Fibroblast of lung (primary cell): Measurements from ENCODE around the gene ZNF319.

ENCODE experiments used
- EZH2 ChIP-seq: IDR thresholded peaks from 2 replicates; pipeline ENCODE4 v1.5.1; 2012; ENCODE audit warnings: low read length, control low read depth, mild to moderate bottlenecking; ENCODE audit errors: missing control alignments
- TF ChIP-seq, protein P1 (sequence below), 2 donors: IDR thresholded peaks in 1 of 2; conservative IDR thresholded peaks in 1 of 2; 1 replicate in 1 of 2; 2 replicates in 1 of 2; pipeline ENCODE4 v1.5.1; 2011 to 2012; ENCODE audit warnings: low read length in 2 of 2, control low read depth in 1 of 2, inconsistent platforms in 1 of 2, low read depth in 1 of 2, mild to moderate bottlenecking in 1 of 2

DNA sequence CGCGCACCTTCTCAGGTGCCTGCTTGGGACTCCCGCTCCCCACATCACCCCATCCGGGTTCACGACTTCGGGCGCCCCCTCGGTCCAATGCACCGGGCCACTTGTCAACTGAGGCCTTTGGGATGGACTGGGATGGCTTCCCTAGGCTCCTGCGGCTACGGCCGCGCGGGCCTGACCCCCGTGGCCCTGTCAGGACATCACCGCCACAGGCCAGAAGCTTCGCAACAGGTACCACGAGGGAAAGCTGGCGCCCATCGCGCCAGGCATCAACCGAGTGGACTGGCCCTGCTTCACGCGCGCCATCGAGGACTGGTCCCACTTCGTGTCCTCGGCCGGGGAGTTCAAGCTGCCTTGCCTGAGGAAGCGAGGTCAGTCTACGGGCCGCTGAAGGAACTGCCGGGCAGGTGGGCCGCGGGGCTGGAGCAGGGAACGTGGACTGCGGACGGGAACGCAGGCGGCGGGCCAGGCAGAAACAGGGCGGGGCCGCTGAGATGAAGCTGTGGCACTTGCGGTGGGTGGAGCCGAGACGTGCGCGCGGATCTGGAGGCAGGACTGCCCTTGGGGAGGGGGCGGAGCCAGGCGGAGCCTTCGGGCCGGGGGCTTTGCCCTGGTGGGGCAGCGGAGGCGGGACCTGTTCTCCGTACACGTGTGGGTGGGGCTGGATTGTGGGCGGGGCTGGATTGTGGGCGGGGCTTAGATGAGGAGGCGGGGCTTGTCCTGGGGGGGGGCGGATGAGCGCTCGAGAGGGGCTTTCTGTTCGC is 15.8 kb downstream of the ZNF319 start:
- no peak for TF ChIP-seq EZH2
- TF ChIP-seq, protein P1, sequence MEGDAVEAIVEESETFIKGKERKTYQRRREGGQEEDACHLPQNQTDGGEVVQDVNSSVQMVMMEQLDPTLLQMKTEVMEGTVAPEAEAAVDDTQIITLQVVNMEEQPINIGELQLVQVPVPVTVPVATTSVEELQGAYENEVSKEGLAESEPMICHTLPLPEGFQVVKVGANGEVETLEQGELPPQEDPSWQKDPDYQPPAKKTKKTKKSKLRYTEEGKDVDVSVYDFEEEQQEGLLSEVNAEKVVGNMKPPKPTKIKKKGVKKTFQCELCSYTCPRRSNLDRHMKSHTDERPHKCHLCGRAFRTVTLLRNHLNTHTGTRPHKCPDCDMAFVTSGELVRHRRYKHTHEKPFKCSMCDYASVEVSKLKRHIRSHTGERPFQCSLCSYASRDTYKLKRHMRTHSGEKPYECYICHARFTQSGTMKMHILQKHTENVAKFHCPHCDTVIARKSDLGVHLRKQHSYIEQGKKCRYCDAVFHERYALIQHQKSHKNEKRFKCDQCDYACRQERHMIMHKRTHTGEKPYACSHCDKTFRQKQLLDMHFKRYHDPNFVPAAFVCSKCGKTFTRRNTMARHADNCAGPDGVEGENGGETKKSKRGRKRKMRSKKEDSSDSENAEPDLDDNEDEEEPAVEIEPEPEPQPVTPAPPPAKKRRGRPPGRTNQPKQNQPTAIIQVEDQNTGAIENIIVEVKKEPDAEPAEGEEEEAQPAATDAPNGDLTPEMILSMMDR (conservative IDR thresholded peaks at IDR 0.05 in 1 of 2, IDR thresholded peaks at IDR 0.05 in 1 of 2; ENCODE audit: low read depth in 1 of 2, low read length in 2 of 2) = no peak
